GM19463 (cell line): ENCODE data around the gene ANGPT4.

Source experiments
- ATAC-seq: cut with Tn5 transposase; IDR thresholded peaks from one replicate; pipeline ENCODE4 v1.9.1; 2021; ENCODE audit warnings: mild to moderate bottlenecking, moderate library complexity; ENCODE audit not compliant: unreplicated experiment

ANGPT4 gene, protein sequence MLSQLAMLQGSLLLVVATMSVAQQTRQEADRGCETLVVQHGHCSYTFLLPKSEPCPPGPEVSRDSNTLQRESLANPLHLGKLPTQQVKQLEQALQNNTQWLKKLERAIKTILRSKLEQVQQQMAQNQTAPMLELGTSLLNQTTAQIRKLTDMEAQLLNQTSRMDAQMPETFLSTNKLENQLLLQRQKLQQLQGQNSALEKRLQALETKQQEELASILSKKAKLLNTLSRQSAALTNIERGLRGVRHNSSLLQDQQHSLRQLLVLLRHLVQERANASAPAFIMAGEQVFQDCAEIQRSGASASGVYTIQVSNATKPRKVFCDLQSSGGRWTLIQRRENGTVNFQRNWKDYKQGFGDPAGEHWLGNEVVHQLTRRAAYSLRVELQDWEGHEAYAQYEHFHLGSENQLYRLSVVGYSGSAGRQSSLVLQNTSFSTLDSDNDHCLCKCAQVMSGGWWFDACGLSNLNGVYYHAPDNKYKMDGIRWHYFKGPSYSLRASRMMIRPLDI

DNA sequence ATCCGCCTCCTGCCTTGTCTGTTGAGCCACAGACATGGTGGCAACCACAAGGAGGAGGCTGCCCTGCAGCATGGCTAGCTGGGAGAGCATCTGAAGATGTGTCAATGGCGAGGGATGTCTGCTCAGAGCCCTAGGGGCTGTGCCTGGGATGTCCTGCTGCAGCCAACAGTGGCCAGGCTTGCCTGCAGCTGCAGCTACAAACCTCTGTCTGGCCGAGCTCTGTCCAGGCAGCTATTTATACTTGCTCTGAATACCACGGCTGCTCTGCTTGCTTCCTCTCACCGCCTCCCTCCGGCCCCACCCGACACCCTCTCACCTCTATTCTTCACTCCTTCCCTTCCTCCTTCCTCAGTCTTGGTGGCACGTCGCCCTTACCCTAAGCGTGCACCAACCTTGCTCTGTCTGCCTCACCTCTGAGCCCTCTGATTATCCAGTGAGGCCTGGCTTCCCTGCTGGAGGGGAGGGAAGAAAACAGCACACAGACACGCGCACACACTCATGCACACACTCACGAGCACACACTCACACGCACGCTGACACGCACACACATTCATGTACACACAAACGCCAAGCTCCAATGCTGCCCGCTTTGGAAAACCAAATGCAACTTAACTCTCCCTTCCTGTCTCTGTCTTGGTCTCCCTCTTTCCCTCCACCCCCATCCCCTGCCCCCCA, at the start of gene ANGPT4:
TSS of gene ANGPT4 (minus strand) at position 210 of the 675 bp plus-strand sequence. CDS start at position 90, 120 bp downstream.
- ATAC-seq = no peak

DNA sequence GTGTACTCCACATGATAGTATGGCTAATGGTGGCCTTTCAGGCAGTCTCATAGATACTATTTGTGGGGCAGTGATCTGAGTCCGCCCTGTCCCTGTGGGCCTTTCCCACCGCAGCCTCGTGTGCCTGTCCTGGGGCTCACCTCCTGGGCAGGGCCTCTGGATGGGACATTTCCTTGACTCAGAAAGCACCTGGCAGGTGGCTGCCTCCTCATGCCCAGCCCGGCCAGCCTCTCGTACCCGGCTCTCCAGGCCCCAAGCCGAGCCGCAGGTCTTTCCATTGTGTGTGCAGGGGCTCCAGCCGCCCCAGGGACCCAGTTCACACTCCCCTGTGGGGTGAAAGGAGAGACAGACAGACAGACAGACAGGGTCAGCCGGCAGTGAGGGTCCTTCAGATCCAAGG, 47.7 kb upstream of the ANGPT4 start:
- ATAC-seq = no peak

DNA sequence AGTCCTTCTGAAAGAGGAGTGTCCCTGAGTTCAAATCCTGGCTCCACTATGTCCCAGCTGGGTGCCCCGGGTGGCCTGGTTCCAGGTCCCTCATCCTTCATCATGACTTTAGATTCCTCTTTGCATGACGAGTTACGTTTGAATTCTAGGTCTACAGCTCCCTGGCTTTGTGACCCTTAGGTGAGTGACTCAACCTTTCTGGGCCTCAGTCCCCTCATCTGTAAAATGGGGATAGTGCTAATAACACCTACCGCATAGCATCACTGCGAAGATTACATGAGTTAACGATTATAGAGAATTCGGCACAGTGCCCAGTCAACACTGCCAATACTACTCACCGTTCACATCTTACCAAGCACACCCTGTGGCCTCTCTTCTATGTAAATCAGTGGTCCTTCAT, 46.5 kb upstream of the ANGPT4 start:
- no peak for ATAC-seq

DNA sequence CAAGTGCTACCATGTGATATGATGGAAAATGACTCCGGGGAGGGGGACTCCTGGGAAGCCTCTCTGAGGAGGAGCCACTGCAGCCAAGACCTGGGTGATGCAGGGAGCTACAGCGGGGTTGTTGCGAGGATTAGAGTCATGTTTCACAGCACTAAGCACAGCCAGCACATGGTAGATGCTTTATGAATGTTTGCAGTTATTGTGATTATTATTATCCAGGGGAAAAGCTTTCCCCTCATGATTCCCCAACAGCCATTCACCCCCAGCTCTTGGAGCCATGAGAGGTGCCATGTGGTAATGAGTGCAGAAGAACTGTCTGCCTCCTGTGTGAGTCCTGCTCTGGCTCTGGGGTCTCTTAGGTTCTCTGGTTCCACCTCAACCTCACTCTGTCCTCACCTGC, 46.1 kb upstream of the ANGPT4 start:
- no peak for ATAC-seq

DNA sequence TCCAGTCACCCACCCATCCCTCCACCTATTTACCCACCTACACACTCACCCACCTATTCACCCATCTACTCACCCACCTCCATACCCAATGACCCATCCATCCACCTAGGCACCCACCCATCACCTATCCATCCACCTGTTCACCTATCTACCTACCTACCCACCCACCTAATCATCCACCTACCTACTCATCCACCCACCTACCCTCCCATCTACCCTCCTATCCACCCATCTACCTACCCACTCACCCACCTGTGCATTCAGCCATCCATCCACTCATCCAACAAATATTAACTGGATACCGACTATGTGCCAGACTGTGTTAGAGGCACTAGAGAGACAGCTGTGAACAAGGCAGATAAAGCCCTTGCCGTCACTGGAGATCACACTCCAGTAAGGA, 45.6 kb upstream of the ANGPT4 start:
- ATAC-seq = no peak

DNA sequence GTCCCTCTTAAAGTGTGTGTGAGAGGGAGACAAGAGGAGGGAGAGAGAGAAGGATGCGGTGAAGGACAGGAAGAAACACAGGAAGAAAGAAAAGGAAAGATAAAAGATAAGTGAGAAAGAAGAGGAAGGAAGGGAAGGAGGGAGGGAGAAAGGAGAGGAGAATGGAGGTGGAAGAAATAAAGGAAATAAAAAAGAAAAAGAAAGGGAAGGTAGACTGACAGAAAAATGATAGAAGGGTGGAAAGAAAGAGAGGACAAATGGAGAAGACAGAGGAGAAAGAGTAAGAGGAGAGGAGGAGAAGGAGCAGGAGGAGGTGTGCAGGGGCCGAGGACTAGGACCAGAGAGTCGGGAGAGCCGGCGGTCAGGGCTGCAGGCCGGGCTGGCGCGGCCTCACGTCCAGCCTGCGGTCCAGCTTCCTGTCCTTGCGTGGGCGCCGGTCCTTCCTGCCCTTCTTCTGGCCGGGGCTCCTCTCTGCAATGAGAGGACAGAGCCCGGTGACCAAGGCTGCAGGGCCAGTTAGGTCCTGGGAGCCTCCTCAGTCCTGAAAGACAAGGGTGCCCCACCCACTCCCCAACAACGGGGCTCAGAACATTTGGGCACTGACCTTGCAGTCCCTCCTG, 44.0 kb upstream of the ANGPT4 start:
- no peak for ATAC-seq

DNA sequence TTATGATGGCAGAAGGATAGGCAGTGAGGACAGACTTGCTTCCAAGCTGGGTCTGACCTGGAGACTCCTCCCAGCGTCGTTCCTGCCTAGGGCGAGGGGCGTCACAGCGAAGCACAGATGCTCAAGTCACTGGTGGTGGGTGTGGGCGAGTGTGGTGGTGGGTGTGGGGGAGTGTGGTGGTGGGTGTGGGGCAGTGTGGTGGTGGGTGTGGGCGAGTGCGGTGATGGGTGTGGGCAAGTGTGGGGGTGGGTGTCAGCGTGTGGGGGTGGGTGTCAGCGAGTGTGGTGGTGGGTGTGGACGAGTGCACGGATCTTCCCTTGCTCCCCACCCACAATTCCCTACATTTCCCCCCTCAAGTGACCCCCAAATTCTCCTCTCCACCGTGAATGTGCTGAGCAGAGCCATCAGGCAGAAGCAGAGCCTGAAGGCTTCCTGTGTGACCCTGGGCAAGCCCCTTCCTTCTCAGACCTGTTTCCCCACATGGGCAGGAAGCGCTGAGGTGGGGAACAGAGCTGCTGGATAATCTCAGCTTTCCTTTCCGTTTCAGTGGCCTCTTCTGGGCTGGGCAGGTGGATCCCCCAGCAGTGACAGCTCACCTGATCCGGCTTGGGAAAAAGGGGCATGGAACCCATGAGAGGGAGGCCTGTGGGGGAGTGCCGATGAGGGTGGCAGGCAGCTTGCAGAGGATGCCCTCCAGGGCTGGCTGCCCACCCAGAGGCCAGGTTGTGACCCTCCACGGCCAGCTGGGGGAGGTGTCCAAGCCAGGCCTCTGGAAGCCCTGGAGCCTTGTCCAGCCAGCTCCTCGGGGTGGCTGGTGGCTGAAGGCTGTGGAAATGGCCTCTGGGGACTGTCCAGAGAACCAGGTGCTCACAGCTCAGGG, 43.0 kb upstream of the ANGPT4 start:
- no peak for ATAC-seq

DNA sequence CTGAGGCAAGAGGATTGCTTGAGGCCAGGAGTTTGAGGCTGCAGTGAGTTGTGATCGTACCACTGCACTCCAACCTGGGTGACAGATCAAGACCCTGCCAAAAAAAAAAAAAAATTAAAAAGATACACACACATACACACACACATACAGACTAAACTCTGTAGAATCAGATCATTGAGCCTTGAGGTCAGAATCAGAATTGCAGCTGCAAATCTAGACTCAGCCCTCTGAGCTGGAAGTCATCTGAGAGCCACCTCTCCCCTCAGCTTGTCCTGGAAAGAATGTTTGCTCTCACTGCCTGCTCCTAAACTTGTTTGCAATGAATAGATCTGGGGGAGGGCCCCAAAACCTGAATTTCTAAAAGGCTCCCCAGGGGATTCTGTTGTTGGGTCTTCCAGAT, 41.4 kb upstream of the ANGPT4 start:
- ATAC-seq = no peak

DNA sequence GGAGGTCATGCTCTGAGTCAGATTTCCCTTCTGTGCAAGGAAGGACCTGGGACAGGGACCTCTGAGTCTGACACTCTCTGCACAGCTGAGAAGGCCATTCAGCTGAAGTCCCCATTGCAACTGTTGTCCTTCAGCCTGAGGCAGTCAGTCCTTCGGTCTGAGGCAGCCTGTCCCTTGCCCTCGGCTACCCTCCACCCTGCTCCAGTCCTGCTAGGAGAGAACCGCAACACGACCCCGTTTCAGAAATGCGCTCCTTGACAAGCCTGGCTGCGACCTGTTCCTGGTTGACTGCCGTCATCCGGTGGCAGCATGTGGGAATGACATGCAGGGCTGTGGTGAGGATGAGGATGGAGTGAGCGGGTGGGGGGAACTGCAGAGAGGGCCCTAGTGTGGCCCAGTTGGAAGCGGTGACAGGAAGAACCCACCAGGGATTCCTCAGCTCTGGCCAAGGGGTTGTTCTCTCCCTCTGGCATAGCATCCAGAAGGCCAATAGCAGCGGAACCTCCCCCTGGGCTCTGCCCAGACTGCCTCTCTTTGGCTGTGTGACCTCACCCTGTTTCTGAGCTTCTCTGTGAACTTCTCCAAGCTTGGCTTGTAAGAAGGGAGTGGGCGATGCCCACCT, 40.3 kb upstream of the ANGPT4 start:
- ATAC-seq = no peak

DNA sequence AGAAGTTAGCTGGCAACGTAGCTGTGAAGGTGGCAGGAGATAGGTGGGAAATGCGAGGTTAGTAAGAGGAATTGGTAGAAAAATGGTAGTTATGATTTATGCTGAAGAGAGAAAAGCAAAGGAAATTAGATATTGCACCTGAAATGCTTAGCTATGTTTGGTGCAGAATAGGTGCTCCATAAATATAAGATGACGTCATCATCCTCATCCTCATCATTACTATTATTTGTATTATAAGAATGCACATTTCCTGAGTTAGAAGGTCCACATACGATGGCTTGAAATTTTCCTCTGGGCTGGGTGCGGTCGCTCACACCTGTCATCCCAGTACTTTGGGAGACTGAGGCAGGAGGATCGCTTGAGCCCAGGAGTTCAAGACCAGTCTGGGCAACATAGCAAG, 39.5 kb upstream of the ANGPT4 start:
- ATAC-seq = no peak

DNA sequence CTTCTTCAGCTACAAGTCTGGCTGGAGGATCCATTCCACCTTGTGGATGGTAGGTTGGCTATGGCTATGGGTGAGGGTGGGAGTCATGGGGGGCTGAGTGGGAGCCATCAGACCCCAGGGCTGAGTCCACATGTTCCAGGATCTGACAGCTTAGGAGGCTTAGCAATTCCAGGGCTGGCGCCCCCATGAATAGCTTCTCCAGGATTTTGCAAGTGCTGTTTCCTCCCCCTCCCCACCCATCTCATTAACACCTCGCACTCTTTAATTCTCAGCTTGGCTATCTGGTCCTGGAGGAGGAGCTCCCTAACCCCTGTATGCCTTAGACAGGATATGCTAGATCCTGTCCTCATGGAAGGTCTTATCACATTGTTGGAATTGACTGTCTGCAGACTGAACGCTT, 39.0 kb upstream of the ANGPT4 start:
- ATAC-seq = no peak

DNA sequence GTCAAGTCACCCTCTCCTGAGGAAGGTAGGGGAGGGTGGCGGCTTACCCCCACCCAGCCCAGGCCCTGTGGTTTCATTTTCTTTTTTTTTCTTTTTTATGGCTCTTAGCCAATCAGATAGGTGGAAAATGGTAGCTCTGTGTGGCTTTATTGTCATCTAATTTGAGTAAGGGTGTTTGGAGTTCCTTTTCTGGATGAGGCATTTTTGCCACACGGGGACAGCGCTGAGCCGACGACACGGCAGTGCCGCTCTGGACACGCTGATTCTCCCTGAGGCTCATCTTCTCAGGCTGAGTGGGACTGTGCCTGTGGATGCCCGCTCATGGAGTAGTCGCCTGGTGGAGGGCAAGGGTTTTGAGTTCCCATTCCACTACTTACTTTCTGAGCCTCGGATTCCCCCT, 37.6 kb upstream of the ANGPT4 start:
- no peak for ATAC-seq

DNA sequence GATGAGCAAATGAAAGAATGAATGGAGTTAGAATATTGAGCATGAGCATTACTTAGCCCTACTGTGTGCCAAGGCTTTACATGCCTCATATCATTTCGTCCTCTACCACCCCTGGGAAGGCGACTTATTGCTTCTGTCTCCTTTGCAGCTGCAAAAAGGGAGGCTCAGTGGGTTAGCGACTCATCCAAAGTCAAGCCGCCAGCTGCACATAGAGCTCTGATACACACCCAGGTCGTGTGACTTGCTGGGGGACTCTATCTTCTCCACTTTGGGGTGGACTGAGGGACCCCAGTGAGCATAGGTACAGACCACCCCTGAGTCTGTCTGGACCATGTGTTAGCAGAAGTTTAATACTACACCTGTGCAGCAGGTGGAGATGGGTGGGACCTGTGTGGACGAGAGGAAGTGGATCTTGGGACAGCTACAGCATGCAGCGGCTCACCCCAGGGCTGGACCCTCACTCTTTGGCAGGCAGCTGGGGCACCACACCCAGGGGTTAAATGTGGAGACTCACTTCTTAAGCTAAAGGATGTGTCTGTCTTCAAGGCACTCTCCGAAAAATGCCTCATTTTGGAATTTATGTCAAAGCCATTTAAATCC, 36.2 kb upstream of the ANGPT4 start:
- ATAC-seq = no peak

DNA sequence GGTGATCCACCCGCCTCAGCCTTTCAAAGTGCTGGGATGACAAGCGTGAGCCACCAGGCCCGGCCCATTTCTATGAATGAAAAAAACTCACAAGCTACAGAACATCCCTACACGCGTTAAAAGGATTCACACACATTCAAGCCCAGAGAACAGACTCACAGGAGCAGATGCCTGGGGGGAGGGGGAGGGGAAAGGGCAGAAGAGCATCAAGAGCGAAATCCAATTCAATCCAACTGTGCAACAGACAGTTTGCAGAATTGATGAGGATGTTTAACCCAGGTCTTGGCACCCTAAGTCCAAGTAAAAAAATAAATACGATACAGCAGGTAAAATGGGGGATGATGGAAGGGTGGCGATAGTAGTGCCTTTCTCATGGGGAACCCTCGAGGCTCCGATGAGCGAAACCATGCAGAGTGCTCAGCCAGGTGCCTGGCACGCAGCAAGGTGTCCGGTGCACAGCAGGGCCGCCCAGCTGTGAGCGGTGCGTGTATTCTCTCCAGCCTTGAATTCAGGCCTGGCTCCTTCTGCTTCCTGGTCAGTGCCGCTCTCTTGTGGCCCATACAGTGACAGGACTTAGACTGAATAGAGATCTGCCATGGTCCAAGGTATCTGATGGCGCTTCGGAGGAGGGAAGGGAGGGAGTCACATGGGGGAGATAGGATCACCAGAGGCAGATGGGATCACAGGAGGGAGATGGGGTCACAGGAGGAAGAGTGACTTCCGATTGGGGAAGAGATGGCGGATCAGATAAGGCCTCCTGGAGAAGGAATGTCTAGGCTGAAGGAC, 35.4 kb upstream of the ANGPT4 start:
- no peak for ATAC-seq

DNA sequence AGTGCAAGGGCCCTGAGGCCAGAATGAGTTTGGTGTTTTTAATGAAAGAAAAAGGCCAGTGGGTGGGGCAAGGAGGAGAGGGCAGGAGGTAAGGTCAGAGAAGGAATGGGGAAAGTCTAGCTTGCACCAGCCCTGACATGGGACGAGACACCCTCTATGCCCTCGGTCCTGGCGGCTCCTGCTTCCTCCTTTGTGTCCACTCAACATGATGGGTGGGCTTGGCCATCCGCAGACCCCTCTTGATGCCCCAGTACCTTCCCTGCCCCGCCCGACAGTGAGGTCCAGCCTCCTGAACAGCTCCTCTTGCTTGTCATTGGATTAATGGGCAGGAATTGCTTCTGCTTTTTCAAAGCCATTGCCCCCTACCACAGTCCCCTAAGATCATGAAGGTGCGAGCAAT, 33.6 kb upstream of the ANGPT4 start:
- no peak for ATAC-seq

DNA sequence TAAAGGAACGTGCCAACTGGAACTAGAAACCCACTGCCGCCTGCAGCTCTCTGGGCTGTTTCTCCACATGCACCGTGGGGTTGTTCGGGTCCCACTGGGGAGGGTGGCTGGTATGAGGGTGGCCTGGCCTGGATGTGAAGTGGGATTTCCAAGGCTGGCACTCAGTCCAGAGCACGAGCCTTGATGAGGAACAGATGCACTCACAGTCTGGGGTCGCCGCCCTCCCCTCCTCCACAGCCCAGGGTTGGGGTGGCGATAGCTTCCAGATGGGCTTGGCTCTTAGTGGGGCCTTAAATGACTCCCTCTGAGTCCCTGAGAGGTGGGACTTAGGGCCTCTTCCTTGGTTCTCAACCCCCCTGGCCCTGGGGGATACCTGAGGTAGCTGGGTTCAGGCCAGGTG, 30.7 kb upstream of the ANGPT4 start:
- no peak for ATAC-seq

DNA sequence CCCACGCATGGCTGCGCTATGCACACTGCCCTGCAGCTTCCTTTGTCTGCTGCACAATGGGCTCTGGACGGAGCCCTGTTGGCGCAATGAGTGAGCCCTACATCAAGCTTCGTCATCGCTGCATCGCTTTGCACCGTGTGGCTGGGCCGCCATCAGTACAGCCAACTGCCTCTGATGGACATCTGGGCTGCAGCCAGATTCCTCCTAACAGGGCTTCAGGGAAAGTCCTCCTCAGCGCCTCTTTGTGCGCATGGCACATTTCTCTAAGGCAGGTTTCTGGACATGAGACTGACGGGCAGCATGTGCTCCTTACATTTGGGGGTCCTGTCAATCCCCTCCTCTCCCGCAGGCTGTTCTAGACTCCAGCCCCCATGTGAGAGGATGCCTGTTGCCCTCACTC, 29.7 kb upstream of the ANGPT4 start:
- ATAC-seq = no peak

DNA sequence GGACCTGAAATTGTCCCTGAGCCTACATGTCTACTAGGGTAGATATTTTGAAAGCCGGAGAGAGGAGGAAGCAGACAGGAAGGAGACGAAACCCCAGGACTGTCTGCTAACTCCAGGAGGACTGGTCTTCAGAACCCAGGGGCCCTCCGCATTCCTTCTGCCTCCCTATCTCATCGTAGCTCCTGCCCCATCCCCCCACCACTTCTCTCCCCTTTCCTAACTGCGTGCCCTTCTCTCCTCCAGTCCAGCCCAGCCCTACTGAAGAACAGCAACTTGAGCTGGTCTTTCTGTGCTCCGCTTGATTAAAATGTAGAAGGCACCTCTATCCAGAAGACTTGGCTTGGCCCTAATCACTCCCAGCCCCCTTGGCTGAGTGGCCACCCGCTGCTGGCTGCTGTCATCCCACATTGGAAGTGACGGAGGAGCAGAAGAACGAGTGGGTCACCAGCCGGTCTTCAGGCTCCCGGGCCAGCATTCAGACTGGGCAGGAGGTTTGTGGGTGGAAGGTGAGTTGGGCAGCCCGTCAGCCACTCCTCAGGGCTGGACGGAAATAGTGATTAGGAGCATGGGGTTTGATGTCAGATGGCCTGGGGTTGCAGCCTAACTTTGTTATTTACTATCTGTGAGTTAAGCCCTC, 28.8 kb upstream of the ANGPT4 start:
- ATAC-seq = no peak

DNA sequence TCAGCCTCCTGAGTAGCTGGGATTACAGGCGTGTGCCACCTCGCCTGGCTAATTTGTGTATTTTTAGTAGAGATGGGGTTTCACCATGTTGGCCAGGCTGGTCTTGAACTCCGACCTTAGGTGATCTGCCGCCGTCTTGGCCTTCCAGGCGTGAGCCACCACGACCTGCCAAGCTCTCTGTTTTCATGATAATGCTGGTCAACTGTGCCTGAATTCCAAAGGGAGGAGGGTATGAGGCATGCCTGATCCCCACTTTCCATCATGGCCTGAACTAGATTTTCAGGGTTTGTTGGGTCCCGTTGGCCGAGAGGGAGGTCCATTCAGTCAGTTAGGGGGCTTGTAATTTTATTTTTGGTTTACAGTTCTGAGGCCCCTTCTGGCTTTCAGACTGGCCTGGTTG, 28.0 kb upstream of the ANGPT4 start:
- ATAC-seq = no peak
